Hippocampal formation (tissue), 2 donors: ENCODE data around the gene NHERF2.

Experiments
- DNase-seq, 2 donors: peaks; one replicate each; lab custom pipeline; 2025; lab: John Stamatoyannopoulos, UW

NHERF2 gene

DNA sequence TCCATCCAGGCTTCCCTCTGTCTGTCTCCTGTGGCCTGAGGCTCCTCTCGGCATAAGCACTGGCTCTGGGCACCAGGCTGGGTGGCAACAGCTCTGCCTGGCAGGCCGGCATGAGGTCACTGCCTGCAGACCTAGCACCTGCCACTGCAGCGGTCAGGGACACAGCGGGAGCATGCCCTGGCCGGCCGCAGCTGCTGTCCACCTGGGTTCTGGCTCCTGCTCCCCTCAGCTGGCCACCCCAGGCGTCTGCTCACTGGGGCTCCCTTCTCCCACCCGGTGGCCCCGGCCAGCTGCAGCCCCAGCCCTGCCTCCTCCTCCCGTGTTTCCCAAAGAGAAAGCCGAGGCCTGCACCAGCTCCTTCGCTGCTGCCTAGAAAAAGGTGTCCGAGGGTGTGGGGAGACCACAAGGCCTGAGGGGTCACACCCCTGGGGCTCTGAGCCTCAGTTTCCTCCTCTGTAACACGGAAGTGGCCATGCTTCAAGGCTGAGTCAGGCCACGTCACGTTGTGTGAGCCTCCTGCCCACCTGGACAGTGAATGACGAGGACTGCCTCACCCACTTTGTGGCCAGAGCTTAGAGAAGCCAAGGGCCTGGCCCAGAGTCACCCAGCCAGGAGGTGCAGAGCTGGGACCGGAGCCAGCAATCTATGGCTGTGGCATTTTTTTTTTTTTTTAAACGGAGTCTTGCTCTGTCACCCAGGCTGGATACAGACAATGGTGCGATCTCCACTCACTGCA lies 14.3 kb downstream of the NHERF2 start:
- DNase-seq: no peak

DNA sequence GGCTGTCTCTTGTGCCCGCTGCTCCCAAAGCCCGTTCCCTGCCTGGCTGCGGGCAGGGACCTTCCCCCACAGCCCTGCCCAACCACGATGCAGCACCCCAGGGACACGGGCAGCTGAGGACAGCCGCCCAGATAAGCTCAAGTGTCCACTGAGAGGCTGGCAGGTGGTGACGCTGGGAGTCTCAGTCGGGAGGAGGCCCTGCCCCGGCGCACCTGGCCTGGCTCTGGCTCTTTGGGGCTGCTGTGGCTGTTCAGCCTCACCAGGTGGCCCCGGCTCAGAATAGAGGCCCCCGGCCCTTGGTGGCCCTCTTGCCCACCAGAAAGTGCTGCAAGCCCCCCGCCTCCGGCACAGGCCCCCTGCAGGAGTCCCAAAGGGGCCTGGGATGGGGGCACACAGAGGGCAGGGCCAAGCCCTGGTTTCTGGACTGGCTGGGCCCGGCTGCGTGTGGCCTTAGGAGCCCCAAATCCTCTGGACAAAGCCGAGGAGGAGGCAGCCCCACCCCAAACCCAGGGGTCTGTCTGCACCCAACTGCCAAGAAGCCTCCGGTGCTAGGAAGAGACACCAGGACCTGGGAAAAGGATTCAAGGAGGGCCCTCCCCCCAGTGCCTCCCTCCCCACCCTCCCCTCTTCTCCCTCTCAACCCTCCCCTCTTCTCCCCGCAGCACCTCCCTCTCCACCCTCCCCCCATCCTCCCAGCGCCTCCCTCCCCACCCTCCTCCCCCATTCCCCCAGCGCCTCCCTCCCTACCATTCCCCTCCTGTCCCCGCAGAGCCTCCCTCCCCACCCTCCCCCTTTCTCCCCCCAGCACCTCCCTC lies 15.7 kb downstream of the NHERF2 start:
- DNase-seq: no peak

DNA sequence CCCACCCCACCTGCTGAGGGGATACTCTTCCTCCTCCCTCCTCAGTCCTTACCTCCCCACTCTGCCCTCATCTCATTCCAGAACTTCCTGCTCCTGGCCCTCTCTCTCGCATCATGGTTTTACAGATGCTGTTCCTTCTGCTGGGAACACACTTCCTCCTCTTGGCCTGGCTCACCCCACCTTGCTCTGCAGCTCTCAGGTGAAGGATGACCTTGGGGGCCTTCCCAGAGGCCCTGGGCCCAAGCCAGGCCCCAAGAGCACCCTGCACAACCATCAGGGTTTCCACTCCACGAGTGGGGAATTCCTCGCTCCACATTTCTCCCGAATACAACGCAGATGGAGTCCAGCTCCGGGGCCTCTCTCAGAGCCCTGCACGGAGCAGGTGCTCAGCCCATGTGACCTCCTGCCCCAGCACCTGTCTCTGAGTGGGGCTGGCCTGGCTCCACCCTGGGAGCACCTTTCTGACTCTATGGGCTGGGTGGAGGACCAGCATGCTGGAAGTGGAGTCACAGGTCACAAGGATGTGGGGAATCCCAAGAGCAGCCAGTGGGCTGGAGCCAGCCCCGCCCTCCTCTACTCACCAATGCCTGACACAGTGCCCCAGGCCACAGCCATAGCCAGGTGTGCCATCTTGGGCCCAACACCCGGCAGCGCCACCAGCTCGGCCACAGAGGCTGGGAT lies 16.4 kb downstream of the NHERF2 start:
- DNase-seq: no peak

DNA sequence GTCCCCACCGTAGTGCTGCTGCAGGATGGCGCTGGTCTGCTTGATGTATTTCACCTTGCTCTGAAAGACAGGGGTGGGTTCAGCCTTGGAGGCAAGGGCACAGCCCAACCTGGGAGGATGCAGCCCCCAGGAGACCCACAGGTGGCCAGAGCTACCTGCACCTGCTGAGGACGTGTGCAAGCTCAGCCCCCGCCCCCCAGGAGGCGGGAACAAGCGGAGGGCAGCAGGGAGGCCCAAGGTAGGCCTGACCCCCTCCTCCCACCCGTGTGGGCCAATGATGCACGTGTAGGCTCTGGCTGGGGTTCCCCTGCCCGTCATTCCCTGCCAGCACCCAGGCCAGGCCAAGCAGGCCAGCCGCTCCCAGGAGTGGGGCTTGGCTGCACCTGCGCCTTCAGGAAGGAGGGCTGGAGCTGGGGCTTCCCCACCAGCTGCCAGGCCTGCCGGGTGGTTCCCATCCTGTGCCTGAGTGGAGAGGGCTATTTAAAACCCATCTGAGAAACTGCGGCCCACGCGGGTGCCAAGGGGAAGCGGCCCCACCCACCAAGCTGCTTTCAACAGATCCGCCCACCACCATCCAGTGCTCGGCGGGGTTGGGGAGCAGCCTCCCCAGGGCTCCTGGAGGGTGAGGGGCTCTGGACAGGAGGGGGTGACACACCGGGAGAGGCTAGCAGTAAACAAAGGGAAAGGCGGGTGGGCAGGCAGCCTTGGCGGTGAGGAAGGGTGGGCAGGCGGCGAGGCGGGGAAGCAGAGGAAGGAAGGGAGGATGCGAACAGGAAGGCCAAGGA lies 17.2 kb downstream of the NHERF2 start:
- peak in 1 of 2 donors; percentile 5 for DNase-seq

DNA sequence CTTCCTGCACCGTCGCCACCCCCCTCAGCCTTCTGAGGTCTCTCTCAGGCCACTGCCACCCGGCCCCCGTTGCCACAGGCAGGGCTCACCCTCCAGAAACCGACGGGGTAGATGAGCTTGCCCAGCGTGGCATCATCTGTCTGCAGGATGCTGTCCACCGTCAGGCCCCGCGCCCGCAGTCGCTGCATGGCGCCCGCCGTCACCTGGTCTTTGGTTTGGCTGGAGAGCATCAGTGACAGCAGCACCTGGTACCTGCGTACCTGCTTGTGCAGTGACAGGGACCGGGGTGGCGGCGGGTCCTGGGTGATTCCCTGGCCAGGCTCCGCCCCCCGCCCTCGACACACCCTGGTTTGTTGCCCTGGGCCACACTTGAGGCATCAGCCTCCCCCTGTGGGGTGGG lies 17.8 kb downstream of the NHERF2 start:
- DNase-seq: no peak

DNA sequence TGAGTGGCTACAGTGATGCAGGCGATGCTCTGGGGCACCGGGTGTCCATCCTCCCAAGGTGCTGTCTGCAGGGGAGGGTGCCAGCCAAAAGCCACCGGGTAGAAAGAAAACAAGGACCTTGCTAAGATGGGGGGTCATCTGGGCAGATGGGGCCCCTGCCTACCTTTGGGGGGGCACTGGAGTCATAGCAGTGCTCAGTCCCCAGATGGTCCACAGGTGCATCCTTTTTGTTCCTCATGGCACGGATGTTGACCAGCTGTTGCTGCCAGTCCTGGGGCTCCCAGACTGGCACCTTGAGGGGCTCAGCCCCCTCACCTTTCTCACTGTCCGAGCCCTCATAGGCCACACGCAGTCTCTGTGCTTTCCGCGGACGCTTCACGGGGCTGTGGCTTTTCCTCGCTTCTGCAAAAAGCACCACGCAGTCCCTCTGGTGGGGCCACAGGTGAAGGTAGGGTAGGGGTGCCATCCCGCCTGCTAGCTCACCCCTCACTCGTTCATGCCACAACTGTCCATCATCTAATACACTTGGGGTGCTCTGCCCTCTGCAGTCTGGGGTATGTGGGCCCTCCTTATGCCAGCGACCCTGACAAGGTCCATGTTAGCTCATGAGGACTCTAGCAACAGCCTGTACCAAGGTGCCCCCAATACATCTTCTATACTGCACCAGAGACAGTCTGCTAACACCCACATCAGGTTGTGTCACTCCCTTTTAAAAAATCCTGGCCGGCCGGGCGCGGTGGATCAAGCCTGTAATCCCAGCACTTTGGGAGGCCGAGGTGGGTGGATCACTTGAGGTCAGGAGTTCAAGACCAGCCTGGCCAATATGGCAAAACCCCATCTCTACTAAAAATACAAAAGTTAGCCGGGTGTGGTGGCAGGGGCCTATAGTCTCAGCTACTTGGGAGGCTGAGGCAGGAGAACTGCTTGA lies 19.5 kb downstream of the NHERF2 start:
- DNase-seq: no peak

DNA sequence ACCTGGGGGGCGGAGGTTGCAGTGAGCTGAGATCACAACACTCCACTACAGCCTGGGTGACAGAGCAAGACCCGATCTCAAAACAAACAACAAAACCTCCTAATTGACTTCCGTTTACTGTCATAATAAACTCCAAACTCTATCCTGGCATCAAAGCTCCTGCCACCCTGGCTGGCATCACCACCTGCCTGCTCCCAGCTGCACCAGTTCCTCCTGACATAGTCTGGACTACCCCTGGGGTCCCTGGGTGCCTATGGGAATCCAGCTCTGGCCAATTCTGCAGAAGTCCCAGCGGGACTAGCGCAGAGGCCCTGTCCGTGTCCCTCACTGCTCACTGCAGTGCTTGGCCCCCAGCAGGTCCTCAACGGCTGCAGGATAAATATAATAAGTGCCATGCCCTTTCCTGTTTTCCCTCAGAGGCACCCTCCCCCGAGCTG lies 20.2 kb downstream of the NHERF2 start:
- no peak for DNase-seq

DNA sequence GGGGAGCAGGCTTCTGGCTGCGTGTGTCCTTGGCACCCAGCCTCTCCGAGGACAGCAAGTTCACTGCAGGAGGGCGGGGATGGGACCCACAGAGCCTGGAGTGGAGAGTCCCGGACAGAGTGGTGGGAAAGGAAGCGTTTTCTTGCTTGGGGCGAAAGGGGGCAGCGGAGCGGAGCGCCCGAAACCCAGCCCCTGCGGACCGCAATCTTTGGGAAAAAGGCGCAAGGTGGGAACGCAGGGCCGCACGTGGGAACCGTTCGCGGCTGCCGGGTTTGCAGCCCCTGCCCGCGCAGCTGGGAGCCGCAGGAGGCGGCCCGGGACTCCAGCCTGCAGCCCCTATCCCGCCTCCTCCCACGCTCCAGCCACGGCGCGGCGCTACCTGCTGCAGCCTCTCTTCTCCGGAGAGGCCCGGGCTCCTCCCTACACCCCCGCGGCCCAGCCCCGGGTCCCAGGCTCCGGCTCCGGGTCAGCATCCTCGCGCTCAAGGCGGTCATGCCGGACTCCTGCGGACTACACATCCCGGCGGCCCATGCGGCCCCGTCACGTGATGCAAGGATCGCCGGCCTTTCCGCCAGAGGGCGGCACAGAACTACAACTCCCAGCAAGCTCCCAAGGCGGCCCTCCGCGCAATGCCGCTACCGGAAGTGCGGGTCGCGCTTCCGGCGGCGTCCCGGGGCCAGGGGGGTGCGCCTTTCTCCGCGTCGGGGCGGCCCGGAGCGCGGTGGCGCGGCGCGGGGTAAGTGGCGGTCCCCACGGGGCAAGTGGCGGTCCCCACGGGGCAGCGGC lies 20.8 kb downstream of the NHERF2 start, which contains the start of the genes NTHL1 and TSC2:
TSS of gene NTHL1 (minus strand) at position 505 of the 786 bp plus-strand sequence. CDS start at position 494, 11 bp downstream.
TSS of gene TSC2 (plus strand) at position 656 of the 786 bp plus-strand sequence. CDS start 631 bp downstream, outside the sequence.
- DNase-seq: peak; percentile 95

DNA sequence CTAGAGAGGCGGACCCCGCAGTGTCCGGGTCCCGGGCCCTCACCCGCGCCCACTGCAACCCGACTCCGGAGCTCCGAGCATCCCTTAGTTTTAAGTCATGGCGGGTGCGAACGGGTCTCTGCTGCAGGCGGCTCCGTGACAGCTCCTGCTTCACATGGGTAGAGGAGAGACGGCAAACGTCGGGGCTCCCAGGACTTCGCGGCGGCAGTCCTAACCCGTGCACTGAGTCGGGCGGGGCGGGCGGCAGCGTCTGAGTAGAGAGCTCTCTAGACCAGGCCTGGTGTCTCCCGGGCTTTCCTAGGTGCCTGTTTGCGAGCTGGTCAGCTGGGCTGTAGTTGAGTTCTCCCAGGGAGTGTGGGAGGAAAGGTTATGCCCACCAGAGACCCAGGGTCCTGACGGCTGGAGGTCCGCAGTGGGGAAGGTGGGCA lies 21.4 kb downstream of the NHERF2 start:
- DNase-seq: no peak

DNA sequence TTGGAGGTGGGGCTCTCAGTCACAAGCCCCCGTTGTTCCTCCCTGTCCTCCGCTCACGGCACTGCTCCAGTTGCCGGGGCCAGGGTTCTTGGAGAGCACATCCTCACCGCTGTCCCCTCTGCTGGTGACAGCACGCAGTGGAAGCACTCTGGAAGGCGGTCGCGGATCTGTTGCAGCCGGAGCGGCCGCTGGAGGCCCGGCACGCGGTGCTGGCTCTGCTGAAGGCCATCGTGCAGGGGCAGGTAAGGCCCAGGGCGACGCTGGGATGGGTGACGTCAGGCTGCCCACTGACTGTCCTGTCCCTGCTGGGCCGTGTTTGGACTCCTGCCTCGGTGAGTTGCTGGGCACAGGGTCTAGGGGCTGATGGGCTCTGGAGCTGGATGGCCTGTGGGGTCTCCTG lies 26.5 kb downstream of the NHERF2 start:
- no peak for DNase-seq

DNA sequence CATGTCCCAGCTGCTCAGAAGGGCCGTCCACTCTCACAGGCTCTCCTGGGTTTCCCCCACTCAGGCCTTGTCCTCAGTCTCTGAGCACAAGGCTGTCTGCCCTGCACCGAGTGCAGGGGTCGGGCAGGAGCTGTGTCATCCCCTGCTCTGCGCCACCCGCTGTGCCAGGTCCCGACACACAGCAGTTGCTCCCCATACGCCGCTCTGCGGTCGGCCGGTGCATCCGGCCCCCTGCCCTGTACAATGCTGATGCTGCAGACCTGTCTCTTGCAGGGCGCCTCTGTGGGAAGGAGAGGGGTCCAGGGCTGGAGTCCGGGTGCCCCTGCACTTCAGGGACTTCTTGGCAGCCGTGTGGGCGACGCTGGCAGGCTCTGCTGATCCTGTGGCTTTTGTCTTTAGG lies 27.2 kb downstream of the NHERF2 start:
- DNase-seq: no peak

DNA sequence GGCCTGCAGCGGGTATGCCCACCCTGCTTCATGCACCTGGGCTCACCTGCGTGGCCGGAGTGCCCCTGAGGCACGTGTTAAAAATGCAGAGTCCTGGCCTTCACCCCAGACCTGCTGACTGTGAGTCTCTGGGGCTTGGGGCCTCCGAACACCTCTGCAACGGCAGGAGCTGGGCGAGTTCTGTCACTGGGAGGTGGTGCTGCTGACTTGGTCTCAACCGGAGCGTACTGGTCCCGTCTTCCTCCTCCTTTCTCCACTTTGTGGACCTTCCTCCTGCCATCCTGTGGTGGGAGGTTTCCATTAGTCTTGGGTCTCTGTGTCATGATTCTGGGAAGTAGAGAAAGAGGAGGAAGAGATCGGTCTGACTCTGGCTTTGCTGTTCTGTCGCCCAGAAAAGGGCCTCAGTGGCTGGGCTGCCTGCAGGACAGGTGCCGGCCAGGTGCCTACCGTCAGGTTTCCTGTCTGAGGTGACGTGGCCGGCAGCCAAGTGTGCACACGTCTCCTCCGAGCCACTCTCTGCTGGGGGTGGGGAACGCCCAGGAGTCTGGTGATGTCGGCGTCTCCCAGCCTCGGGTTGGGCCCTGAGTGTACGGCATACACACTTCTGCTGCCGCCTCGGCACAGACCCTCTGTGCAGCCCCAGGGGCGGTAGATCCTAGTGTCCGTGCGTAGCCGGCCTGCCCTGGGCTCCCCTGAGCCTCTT lies 28.0 kb downstream of the NHERF2 start:
- DNase-seq: no peak

DNA sequence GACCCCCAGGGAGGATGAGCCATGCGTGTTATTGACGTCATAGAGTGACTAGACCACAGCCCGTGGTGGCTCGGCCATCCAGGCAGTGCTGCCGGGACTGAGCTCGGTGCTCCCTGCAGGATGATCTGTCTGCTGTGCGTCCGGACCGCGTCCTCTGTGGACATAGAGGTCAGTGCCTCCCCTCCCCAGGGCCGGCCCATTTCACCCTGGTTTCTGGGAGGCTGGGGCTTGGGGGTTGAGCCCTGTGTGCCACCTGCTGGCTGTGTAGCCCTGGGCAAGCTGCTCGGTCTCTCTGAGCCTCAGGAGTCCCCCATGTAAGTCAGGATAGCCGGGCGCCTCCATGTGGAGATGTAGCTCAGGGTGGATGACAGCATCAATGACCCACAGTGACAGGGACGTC lies 29.4 kb downstream of the NHERF2 start:
- no peak for DNase-seq

DNA sequence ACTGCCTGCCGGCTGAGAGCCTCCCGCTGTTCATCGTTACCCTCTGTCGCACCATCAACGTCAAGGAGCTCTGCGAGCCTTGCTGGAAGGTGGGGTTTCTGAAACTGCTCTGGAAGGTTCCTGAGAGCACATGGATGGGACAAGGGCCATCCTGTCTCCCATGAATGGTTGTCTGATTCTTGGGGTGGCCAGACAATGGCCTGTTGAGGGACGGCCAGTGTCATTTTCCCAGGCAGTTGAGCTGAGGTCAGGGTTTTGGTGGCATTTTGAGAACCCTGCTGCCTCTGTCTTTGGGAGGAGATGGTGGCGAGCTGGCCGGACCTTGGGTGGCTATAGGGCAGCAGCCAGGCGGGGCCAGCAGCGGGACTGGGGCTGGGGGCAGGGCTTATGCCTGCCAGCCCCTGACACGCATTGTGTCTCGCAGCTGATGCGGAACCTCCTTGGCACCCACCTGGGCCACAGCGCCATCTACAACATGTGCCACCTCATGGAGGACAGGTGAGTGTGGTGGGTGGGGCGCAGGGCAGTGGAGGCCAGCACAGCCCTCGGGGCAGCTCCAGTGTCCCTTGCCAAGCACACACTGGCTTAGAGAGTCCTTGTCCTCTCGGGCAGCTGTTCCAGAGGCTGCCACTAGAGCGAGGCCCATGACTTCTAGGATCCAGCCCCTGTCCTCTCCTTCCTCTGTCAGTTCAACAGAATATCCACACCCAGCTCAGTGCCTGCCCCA lies 30.1 kb downstream of the NHERF2 start:
- DNase-seq: peak; percentile 23 to 37

DNA sequence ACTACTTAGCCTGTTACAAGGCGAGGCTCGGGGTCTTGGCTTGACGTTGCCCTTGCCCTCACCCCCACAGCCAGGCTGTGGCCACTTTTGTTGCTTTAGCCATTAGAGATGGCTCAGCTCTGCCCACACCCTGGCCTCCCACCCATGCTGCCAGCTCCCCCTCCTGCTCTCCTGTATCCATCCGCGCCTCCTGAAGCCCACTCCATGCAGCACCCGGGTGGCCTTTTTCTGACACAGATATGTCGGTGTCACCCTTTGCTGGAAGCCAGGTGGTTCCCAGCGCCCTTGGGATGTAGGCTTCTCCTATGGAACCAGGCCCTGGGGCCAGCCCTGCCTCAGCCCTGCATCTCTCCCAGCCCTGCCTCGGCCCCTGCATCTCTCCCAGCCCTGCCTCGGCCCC lies 30.7 kb downstream of the NHERF2 start:
- DNase-seq: no peak

DNA sequence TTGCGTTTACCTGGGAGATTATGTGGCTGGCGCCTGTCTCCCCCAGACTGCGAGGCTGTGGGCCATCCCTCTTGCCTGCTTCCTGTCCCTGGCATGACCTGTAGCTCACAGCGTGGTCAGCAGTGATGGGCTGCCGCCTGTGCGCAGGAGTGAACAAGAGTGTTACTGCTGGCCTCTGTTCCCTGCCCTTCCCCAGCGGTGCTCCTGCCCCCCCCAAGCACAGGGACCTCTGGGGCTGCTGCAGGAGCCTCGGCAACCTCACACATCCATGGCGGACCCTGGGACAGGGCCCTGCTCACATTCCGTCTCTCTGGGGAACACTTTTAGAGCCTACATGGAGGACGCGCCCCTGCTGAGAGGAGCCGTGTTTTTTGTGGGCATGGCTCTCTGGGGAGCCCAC lies 31.7 kb downstream of the NHERF2 start:
- no peak for DNase-seq

DNA sequence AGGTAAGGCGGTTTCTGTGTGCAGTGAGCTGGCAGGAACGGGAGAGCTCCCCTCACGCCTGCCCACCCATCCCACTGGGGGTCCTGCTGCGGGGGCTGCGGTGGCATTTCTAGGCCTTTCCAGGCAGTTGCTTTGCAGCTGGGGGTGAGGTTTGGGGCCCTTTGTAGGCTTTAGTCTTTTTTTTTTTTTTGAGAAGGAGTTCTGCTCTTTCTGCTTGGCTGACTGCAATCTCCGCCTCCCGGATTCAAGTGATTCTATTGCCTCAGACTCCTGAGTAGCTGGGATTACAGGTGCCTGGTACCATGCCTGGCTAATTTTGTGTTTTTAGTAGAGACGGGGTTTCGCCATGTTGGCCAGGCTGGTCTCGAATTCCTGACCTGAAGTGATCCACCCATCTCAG lies 32.2 kb downstream of the NHERF2 start:
- no peak for DNase-seq

DNA sequence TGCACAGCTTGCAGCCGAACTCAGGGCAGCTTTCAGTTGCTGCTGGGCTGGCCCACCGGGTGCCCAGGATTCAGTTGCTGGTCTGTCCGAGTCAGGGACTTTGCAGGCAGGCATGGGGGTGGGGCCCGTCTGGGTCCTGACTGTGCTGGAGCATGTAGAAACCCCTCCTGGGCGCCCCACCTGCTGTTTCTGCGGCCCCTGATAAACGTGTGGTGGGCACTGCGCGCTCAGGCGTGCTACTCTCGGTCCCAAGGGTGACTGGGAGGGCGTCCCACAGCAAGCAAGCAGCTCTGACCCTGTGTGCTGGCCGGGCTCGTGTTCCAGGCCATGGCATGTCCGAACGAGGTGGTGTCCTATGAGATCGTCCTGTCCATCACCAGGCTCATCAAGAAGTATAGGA lies 33.6 kb downstream of the NHERF2 start:
- DNase-seq: no peak
